Measurements from ENCODE around the gene LTF. TPM values are rescaled to one million over a fixed set of nuclear protein-coding genes. Genes with fewer than 3 reads are reported as not detected.

Gene LTF
- total RNA-seq, 4 donors from 2014 or later, result 0.14 to 3.3 TPM; not detected in 2

- TF ChIP-seq CTCF (IDR thresholded peaks at IDR 0.05) (no peak), POLR2A (IDR thresholded peaks at IDR 0.05) (no peak), POLR2AphosphoS5 (IDR thresholded peaks at IDR 0.05) (no peak), EP300 (IDR thresholded peaks at IDR 0.05; ENCODE audit: low read depth) (no peak)
- Histone ChIP-seq H3K27me3 (no peaks in the 10 kb centered on the region), H3K27ac (no peak overlapping the region), H3K4me3 (no peak overlapping the region), H3K9me3 (no peaks in the 10 kb centered on the region), H3K36me3 (no peaks in the 10 kb centered on the region), H3K4me1 (peaks cover 0 to 9% (median 4%) of the 10 kb centered on the region in 4 donors)
- DNase-seq, result no peak
- intact Hi-C loops (cut with DNase I; ENCODE audit: low total_unique reads) (no loop called here), in situ Hi-C loops (cut with MboI; ENCODE audit: low pct_ligation_motif_present in 1 of 4, low pct_unique_long_range_greater_than_20kb in 1 of 4, low sequenced_read_pairs in 3 of 4) (loop anchor here in 1 of 4 donors (5.0 kb wide), 1 partner anchor 64 kb away; no protein-coding TSS in a partner anchor)
- 83 to 88% methylated on average over 6 of the region's 6 CpGs for WGBS, 2 donors (ENCODE audit: low coverage in 1 of 2)
These were observed 28.3 kb upstream of the LTF start for GRCh38 chr3:46492890-46493547.

- no peak for DNase-seq
- Histone ChIP-seq H3K4me3 (no peak overlapping the region), H3K36me3 (no peaks in the 10 kb centered on the region), H3K9me3 (no peaks in the 10 kb centered on the region), H3K27ac (no peak overlapping the region), H3K27me3 (no peaks in the 10 kb centered on the region), H3K4me1 (peaks cover 0 to 9% (median 4%) of the 10 kb centered on the region in 4 donors)
- intact Hi-C loops (cut with DNase I; ENCODE audit: low total_unique reads), result no loop called here
- no peak for TF ChIP-seq EP300 (IDR thresholded peaks at IDR 0.05; ENCODE audit: low read depth)
- TF ChIP-seq POLR2AphosphoS5 (IDR thresholded peaks at IDR 0.05), result no peak
- no peak for TF ChIP-seq POLR2A (IDR thresholded peaks at IDR 0.05)
- no peak for TF ChIP-seq CTCF (IDR thresholded peaks at IDR 0.05)
- 74 to 82% methylated on average over 5 to 11 of the region's 11 CpGs for WGBS, 2 donors (ENCODE audit: low coverage in 1 of 2)
- in situ Hi-C loops (cut with MboI; ENCODE audit: low pct_ligation_motif_present in 1 of 4, low pct_unique_long_range_greater_than_20kb in 1 of 4, low sequenced_read_pairs in 3 of 4), result loop anchor here in 1 of 4 donors (5.0 kb wide), 1 partner anchor 66 kb away; no protein-coding TSS in a partner anchor
These were observed 26.7 kb upstream of the LTF start for GRCh38 chr3:46491089-46492070.

- in situ Hi-C loops (cut with MboI; ENCODE audit: low pct_ligation_motif_present in 1 of 4, low pct_unique_long_range_greater_than_20kb in 1 of 4, low sequenced_read_pairs in 3 of 4), result loop anchor here in 1 of 4 donors (5.0 kb wide), 1 partner anchor 67 kb away; no protein-coding TSS in a partner anchor
- Histone ChIP-seq H3K36me3 (no peaks in the 10 kb centered on the region), H3K9me3 (no peaks in the 10 kb centered on the region), H3K27ac (no peak overlapping the region), H3K27me3 (no peaks in the 10 kb centered on the region), H3K4me3 (no peak overlapping the region), H3K4me1 (peaks cover 0 to 9% (median 4%) of the 10 kb centered on the region in 4 donors)
- 66 to 78% methylated on average over 5 to 6 of the region's 6 CpGs for WGBS, 2 donors (ENCODE audit: low coverage in 1 of 2)
- intact Hi-C loops (cut with DNase I; ENCODE audit: low total_unique reads), result no loop called here
- TF ChIP-seq CTCF (IDR thresholded peaks at IDR 0.05), result no peak
- no peak for TF ChIP-seq EP300 (IDR thresholded peaks at IDR 0.05; ENCODE audit: low read depth)
- TF ChIP-seq POLR2A (IDR thresholded peaks at IDR 0.05), result no peak
- no peak for TF ChIP-seq POLR2AphosphoS5 (IDR thresholded peaks at IDR 0.05)
- no peak for DNase-seq
These were observed 25.8 kb upstream of the LTF start for GRCh38 chr3:46490338-46491084.
